Keratinocyte (primary cell): ENCODE data around the gene ANKDD1B.

Experiments
- EZH2 ChIP-seq: IDR thresholded peaks from one replicate; pipeline ENCODE4 v1.6.1; 2012; ENCODE audit warnings: inconsistent platforms, mild to moderate bottlenecking, low read length, moderate library complexity
- TF ChIP-seq, protein P1 (sequence below), 3 experiments: IDR thresholded peaks in 1 of 3; conservative IDR thresholded peaks in 1 of 3; optimal IDR thresholded peaks in 1 of 3; 2 replicates in 2 of 3; 3 replicates in 1 of 3; pipeline versions ENCODE3 to v1.5.1; 2011; ENCODE audit warnings: low read length in 3 of 3, mild to moderate bottlenecking in 3 of 3, moderate library complexity in 2 of 3, control low read depth in 1 of 3, inconsistent platforms in 1 of 3; ENCODE audit not compliant: insufficient read depth in 2 of 3; ENCODE audit errors: extremely low read depth in 1 of 3

GRCh38 chr5:75667586-75667985 lies 56.3 kb downstream of the ANKDD1B start:
- no peak for TF ChIP-seq EZH2
- TF ChIP-seq, protein P1, sequence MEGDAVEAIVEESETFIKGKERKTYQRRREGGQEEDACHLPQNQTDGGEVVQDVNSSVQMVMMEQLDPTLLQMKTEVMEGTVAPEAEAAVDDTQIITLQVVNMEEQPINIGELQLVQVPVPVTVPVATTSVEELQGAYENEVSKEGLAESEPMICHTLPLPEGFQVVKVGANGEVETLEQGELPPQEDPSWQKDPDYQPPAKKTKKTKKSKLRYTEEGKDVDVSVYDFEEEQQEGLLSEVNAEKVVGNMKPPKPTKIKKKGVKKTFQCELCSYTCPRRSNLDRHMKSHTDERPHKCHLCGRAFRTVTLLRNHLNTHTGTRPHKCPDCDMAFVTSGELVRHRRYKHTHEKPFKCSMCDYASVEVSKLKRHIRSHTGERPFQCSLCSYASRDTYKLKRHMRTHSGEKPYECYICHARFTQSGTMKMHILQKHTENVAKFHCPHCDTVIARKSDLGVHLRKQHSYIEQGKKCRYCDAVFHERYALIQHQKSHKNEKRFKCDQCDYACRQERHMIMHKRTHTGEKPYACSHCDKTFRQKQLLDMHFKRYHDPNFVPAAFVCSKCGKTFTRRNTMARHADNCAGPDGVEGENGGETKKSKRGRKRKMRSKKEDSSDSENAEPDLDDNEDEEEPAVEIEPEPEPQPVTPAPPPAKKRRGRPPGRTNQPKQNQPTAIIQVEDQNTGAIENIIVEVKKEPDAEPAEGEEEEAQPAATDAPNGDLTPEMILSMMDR (optimal IDR thresholded peaks at IDR 0.05 in 1 of 3, IDR thresholded peaks at IDR 0.05 in 1 of 3, conservative IDR thresholded peaks at IDR 0.05 in 1 of 3; ENCODE audit: extremely low read depth in 1 of 3, insufficient read depth in 2 of 3, low read length in 3 of 3) = peak in 1 of 3 experiments; percentile 17
